B cell (primary cell): ENCODE data around the gene SARNP. TPM values are rescaled to one million over a fixed set of nuclear protein-coding genes. Genes with fewer than 3 reads are reported as not detected.

Experiments
- ATAC-seq: fragments of 200-7000 bp; cut with Tn5 transposase; one replicate; pipeline ENCODE4 v1.10.0; 2021; ENCODE audit warnings: low read depth, mild to moderate bottlenecking, moderate number of reproducible peaks, moderate library complexity
- CTCF ChIA-PET: fragments of 350-600 bp; sonication (Branson Sonifier 250); formaldehyde crosslinking; loops from one replicate; lab custom pipeline; 2021; ENCODE audit warnings: antibody characterized with exemption, inconsistent platforms; lab: Charles Lee
- POLR2A ChIA-PET: fragments of 350-600 bp; sonication (Branson Sonifier 250); formaldehyde crosslinking; loops from one replicate; lab custom pipeline; 2021; ENCODE audit warnings: antibody characterized with exemption; lab: Charles Lee
- DNase-seq: peaks from one replicate; pipeline ENCODE4 v3.0.0; 2013
- H2AFZ ChIP-seq: 2 replicates; pipeline ENCODE4 v1.6.1; 2012; ENCODE audit warnings: mild to moderate bottlenecking, low read depth, low read length; ENCODE audit not compliant: insufficient read depth, poor library complexity, severe bottlenecking
- H3K27ac ChIP-seq, 2 donors: 1 replicate in 1 of 2; 2 replicates in 1 of 2; pipeline ENCODE4 v1.5.1; 2012 to 2013; ENCODE audit warnings: low read length in 2 of 2, mild to moderate bottlenecking in 2 of 2, moderate library complexity in 1 of 2
- H3K27me3 ChIP-seq, 4 experiments: fragments of 200-600 bp in 1 of 4; sonication (generic) in 1 of 4; replicated peaks in 1 of 4; 1 replicate in 2 of 4; 2 replicates in 2 of 4; pipeline versions ENCODE4 v1.6.1 to v1.7.0; 2013 to 2016; ENCODE audit warnings: low read length in 3 of 4, mild to moderate bottlenecking in 2 of 4, mixed read lengths in 1 of 4, moderate library complexity in 1 of 4; ENCODE audit not compliant: insufficient read depth in 4 of 4, control insufficient read depth in 3 of 4; ENCODE audit errors: control extremely low read depth in 1 of 4
- H3K36me3 ChIP-seq, 2 experiments: replicated peaks in 1 of 2; 1 replicate in 1 of 2; 2 replicates in 1 of 2; pipeline versions ENCODE4 v1.6.1 to v1.7.1; 2013; ENCODE audit warnings: low read length in 1 of 2; ENCODE audit not compliant: insufficient read depth in 2 of 2, control insufficient read depth in 1 of 2; ENCODE audit errors: control extremely low read depth in 1 of 2, extremely low read depth in 1 of 2
- H3K4me1 ChIP-seq, 2 donors: fragments of 200-600 bp in 1 of 2; sonication (generic) in 1 of 2; 1 replicate in 1 of 2; 2 replicates in 1 of 2; pipeline versions ENCODE4 v1.5.1 to v1.6.1; 2013 to 2017; ENCODE audit warnings: low read length in 2 of 2; ENCODE audit not compliant: control insufficient read depth in 2 of 2, insufficient read depth in 2 of 2
- H3K4me2 ChIP-seq: replicated peaks from 2 replicates; pipeline ENCODE3; 2012; ENCODE audit warnings: mild to moderate bottlenecking, low read depth, low read length; ENCODE audit not compliant: poor library complexity, severe bottlenecking
- H3K4me3 ChIP-seq, 5 experiments: fragments of 200-600 bp in 1 of 5; sonication (generic) in 1 of 5; 1 replicate in 3 of 5; 2 replicates in 2 of 5; pipeline versions ENCODE4 v1.5.1 to v1.7.0; 2011 to 2016; ENCODE audit warnings: low read length in 4 of 5, mild to moderate bottlenecking in 4 of 5, low read depth in 2 of 5, control low read depth in 1 of 5, moderate library complexity in 1 of 5; ENCODE audit not compliant: insufficient read depth in 1 of 5; ENCODE audit errors: control extremely low read depth in 1 of 5, extremely low read depth in 1 of 5
- H3K79me2 ChIP-seq: fragments of 200-600 bp; sonication (generic); one replicate; pipeline ENCODE4 v1.6.0; 2016; ENCODE audit warnings: low read length; ENCODE audit not compliant: control insufficient read depth, insufficient read depth
- H3K9ac ChIP-seq: fragments of 200-600 bp; sonication (generic); 2 replicates; pipeline ENCODE4 v1.6.1; 2017; ENCODE audit warnings: mild to moderate bottlenecking, low read length, moderate library complexity
- H3K9me3 ChIP-seq, 3 donors: one replicate each; pipeline versions ENCODE4 v1.6.1 to v1.7.1; 2013; ENCODE audit warnings: low read length in 2 of 3; ENCODE audit not compliant: control insufficient read depth in 2 of 3, insufficient read depth in 1 of 3; ENCODE audit errors: control extremely low read depth in 1 of 3
- H4K20me1 ChIP-seq: 2 replicates; pipeline ENCODE4 v1.6.0; 2012; ENCODE audit warnings: mild to moderate bottlenecking, low read length; ENCODE audit not compliant: insufficient read depth, control insufficient read depth, poor library complexity, severe bottlenecking
- H3K27ac Mint-ChIP-seq: one replicate; pipeline ENCODE4 v1.8.0; 2021; ENCODE audit warnings: mixed read lengths
- H3K27me3 Mint-ChIP-seq: one replicate; pipeline ENCODE4 v1.8.0; 2021; ENCODE audit warnings: mixed read lengths
- H3K4me1 Mint-ChIP-seq: one replicate; pipeline ENCODE4 v1.8.0; 2021; ENCODE audit warnings: mixed read lengths
- H3K4me3 Mint-ChIP-seq: one replicate; pipeline ENCODE4 v1.8.0; 2021; ENCODE audit warnings: mixed read lengths
- H3K9me3 Mint-ChIP-seq: one replicate; pipeline ENCODE4 v1.8.0; 2022; ENCODE audit warnings: mixed read lengths; ENCODE audit not compliant: insufficient read depth
- CTCF ChIP-seq: fragments of 200-600 bp; IDR thresholded peaks from one replicate; pipeline ENCODE4 v1.8.0; 2022; ENCODE audit warnings: antibody characterized with exemption, mild to moderate bottlenecking
- EZH2 ChIP-seq: IDR thresholded peaks from 2 replicates; pipeline ENCODE4 v1.6.1; 2012; ENCODE audit warnings: borderline replicate concordance, low read depth, mild to moderate bottlenecking, moderate library complexity, low read length; ENCODE audit not compliant: insufficient read depth, poor library complexity, severe bottlenecking
- WGBS: methylation state at CpG from one replicate; pipeline ENCODE4 v1.1.5; 2013; ENCODE audit warnings: missing lambda C conversion rate; ENCODE audit not compliant: insufficient coverage; 5-methylcytosine and 5-hydroxymethylcytosine counted together
- intact Hi-C: fragments of 100-400 bp; cut with micrococcal nuclease; formaldehyde crosslinking; loops from one replicate; pipeline ENCODE4 v1.10.0; 2022
- polyA plus RNA-seq: library from polyadenylated mRNA; depleted of rRNA; stranded (reverse); fragments of >200 nt; gene quantifications from 2 replicates; pipeline ENCODE4 v1.2.3, GENCODE V29; 2012
- total RNA-seq, 2 donors: library from RNA; stranded (reverse); fragments of 120-200 nt in 1 of 2; gene quantifications; 1 replicate in 1 of 2; 2 replicates in 1 of 2; pipeline versions ENCODE4 v1.2.3 to v1.2.4, GENCODE V29; 2013 to 2022

SARNP gene
- total and polyA plus RNA-seq, 2 donors (not counting 1 experiment from before 2014, with no cell fraction given), result 22.6 to 46.4 TPM

- CTCF ChIA-PET, result interaction anchor here (1.0 to 2.3 kb wide), 8 partner anchors 9 to 137 kb away, joined by 3 to 26 read pairs (median 4); partner anchors contain the start of genes CD63 and GDF11
- H3K9me3 Mint-ChIP-seq, result no peaks in the 10 kb centered on the region
These were observed 20.0 kb downstream of the SARNP start for GRCh38 chr12:55797550-55797949.

More at GRCh38 chr12:55797550-55797949, 20.0 kb downstream of the SARNP start:
- TF ChIP-seq EZH2 (no peak), CTCF (no peak)
- Histone ChIP-seq H3K4me2 (no peak overlapping the region), H3K27me3 (no peaks in the 10 kb centered on the region), H3K27ac (no peak overlapping the region), H3K36me3 (peaks cover 20 to 86% of the 10 kb centered on the region in 2 experiments), H3K4me3 (no peak overlapping the region), H3K79me2 (peaks cover 43% of the 10 kb centered on the region), H4K20me1 (peaks cover 34% of the 10 kb centered on the region), H3K9me3 (no peaks in the 10 kb centered on the region), H3K9ac (no peak overlapping the region), H2AFZ (no peak overlapping the region), H3K4me1 (no peaks in the 10 kb centered on the region)
- 100% methylated on average over 2 of the region's 4 CpGs for WGBS
- Mint-ChIP-seq H3K27me3 (no peaks in the 10 kb centered on the region), H3K4me1 (no peaks in the 10 kb centered on the region), H3K4me3 (no peak overlapping the region), H3K27ac (no peak overlapping the region)
- ATAC-seq (no peak), DNase-seq (no peak)
- intact Hi-C loops, result loop anchor here (1.0 to 2.0 kb wide), 2 partner anchors 59 to 73 kb away; no protein-coding TSS in a partner anchor
- POLR2A ChIA-PET, result no interaction called here
